ENCODE results near the gene HDHD5.

The HDHD5 gene

DNA sequence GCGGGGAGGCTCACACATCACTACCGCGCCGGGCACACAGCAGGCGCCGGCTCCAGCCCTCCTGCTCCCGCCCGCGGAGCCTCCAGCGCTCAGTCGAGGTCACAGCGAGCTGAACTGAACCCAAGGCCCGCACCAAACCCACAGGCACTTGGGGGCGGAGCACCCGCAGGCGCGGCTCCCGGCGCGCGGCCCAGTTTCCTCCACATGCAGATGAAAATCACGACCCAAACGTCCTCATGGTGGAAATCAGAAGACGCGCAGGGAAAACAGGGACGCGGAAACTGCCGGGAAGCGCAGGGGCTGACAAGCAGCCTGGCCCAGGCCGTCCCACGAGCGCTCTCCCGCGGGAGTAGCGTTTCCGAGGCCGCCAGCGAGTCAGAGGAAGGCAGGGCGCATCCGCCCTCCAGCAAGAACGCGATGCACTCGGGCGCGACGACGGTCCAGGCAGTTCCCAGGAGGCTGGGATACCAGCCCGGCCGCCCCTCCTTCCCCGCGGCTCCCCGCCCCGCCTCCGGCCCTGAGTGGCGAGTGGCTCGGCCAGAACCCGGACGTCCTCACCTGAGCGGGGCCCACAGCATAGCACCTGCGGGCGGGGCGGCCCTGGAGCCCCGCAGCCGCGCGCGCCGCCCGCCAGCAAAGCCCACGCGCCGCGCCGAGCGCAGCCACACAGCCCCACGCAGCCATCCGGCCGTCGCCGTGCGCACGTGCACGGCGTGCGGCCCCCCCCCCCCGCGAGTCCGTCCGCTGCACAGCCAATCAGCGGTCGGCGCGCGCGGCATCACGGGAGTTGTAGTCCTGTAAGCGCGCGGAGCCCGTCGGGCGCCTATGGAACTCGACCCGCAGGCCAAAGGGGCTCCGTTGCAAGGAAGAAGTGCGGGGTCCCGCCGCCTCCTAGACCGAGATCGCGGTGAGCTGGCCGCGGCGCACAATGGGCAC is at the start of gene HDHD5:
TSS of gene HDHD5 (minus strand) at position 710 of the 936 bp plus-strand sequence. CDS start at position 684, 26 bp downstream.
- peak; percentile 91 for DNase-seq

DNA sequence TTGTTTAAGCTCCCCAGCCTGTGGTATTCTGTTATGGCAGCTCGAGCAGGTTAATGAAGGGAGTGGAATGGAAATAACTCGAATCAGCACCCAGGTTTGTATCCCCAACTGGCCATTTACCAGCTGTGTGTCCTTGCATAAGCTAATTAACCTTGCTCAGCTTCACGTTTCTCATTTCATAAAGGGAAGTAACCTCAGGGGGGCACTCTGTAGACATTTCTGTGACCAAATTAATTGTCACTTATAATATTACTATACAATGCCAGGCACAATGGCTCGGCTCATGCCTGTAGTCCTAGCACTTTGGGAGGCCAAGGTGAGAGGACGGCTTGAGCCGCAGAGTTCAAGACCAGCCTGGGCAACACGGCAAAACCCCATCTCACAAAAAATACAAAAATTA is 46.4 kb upstream of the HDHD5 start:
- no peak for DNase-seq

DNA sequence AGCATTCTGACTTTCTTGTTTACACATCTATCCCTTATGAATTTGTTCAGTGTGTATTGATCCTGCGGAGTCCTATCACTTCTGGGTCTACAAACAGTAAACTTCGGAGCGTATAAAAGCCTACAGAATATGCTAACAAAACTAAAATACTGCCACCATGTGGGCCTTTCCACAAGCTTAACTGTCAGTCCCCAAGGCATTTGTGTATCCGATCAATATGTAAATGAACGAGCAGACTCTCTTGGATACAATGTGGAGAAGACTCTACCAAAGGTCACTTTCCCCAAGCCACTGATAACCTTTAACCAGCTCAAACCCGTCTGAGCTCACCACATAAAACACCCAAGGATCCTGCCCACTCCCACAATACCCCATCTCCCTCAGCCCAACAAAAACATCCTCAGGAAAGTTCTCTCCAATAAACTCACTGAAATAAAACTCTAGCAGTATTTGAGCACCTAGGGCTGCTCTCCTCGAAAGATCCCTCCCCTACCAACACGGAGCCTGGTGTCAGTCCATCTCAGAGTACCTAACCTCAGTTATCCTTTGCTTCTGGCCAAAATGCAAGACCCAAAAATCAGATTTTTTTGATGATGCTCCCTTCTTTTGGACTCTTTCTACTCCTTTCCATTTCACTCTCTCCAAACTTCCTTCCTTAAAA is 42.3 kb upstream of the HDHD5 start:
- DNase-seq: no peak

DNA sequence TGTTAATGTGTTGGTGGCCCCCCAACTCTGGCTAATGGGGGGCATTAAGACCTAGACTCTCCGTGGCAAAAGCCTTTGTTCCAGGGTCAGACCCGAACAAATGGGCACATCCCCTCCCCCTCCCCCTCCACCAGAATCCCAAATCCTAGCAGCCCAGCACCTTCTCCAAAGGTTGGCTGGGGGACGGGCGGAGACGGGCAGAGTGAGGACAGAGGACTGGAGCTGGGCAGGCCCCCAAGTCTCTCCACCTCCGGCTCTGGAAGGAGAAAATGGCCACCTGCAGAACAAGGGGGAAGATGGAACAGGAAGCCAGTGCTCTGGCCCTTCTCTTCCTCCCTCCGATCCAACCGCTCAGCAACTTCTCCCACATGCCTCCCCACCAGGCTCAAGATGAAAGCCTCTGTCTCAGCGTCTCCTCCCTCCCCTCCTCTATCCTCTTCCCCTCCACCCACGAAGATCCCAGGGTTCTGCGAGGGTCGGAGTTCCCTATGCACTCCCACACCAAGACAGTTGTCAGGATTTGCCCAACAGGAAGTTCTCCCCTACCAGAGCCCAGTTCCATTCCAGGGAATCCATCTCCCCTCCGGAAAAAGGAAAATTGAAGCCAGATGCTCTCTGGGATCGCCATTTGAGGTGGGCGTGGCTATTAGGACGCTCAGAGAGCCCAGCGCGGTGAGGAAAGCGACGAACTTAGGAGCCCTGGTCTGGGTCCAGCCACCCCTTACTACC is 40.1 kb upstream of the HDHD5 start:
- DNase-seq: no peak

DNA sequence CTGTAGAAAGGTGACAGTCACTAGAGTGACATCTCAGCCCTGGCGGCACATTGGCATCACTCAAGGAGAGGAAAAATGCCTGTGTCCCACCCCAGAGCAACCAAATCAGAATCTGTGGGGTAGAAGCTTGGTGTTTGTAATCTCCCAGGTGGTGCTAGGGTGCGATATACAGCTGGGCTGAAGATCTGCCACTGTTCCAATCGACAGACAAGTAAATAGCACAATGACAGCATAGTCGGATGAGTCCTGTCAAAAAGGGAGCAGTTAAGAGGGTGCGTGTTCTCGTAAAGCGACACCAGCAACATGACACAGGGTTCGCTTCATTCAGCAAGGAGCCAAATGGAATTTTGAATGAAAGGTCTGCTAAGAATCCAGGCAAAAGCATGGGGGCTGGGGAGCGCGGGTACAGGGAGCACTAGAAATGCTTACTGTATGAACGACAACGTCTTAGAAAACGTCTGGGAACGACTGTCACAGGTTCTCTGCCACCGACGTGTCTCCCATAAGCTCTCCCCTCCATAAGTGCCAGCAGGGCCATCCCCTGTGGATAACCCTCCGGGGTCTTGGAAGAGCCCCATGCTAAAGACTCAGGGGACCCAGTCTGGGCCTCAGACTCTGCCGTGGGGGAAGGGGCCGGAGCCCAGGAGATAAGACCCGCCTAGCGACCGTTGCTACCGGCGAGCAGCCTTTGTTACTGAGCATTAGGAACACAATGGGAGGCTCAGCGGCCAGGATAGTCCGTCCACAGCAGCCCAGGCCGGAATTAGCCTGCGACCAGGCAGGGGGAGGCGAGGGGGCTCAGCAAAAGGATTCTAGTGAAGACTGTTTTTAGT is 39.3 kb upstream of the HDHD5 start:
- no peak for DNase-seq

DNA sequence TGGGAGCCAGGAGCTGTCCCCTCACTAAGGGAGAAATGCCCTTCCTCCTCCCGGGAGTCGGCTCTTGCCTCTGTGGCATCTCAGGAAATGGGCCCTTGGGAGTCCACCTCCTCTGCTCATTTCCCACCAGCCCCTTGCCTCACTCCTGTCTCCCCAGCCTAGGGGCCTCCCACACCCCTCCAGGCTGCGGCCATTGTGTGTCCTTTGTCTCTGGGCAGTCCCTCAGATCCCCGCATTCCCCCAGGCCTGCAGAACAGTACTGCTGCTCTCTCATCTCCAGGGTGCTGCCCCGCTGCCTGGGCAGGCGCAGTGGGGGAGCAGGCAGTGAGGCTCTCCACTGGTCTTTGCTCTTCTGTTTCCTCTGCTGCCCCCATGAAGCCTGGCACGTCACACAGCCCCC is 35.1 kb upstream of the HDHD5 start:
- DNase-seq: no peak

DNA sequence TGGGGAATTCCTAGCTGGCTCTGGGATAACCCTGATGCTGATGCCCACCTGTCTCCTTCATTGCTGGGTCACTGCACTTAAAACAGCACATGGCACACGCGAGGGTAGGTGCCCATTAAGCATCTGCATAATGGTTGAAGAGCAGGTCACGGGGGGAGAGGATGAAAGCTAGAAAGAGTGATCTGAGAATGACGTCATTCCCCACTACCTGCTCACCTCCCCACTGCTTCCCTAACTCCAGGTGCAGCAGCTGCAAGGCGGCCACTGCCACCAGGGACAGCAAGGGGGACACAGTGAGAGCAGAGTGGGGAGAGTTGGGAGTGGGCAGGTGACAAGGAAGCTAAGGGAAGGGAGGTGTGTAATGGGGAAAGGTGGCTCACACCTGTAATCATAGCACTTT is 33.1 kb upstream of the HDHD5 start:
- DNase-seq: no peak

DNA sequence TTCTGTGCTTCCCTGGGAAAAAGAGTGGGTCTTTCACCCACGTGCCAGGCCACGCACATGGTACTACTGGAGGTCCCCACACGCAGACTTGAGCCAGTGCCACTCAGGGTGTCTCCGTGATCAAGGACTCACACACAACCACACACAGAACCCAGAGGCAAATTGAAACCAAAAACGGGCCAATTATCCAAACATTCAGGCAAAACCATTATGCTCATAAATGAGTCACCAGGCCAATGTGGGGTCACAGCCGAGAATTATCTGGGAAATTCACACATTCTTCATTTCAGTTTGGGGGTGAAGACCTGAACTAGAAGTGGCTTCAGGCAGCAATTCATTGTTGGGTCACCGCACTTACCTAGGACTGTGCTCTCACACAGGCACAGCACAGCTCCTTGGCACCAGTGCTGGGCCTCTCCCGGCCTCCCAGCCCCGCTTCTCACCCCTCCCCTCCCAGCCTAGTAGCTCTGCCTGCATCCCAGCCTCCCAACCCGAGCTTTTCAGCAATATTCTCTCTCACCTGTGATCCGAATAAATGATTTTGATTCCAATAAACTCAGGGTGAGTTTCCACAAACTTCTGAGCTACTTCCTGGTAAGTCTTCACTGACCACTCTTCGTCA is 32.2 kb upstream of the HDHD5 start:
- DNase-seq: no peak

DNA sequence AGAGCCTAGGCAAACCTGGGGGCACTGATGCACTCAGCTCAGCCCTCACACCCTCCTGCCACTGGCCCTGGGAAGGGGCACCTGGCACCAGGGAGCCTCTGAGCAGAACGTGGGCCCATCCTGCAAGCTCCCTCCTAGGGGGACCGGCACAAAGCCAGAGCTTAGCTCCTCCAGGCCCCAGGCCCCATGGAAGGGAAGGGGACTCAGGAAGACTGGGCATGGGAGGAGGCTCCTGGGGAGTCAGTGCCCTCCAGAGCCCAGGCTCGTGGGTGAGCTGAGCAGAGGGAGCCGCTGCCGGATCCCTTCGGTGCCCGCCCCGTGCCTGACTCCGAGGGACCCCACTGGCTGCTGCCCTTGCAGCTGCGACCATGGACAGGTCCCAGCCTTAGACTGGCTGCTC is 31.6 kb upstream of the HDHD5 start:
- no peak for DNase-seq

DNA sequence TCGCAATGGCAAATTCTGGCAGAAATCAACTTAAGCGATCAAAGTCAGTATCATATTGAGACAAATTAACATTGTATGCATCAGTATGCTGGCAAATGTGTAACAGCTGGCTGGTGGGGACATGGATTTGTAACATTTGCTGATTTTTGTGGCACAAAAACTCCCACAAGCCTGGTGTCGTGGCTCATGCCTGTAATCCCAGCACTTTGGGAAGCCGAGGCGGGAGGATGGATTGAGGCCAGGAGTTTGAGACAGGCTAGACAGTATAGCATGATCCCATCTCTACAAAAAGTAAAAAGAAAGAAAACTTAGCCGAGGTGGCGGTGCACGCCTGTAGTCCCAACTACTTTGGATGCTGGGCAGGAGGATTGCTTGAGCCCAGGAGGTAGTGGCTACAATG is 17.6 kb upstream of the HDHD5 start:
- DNase-seq: no peak

DNA sequence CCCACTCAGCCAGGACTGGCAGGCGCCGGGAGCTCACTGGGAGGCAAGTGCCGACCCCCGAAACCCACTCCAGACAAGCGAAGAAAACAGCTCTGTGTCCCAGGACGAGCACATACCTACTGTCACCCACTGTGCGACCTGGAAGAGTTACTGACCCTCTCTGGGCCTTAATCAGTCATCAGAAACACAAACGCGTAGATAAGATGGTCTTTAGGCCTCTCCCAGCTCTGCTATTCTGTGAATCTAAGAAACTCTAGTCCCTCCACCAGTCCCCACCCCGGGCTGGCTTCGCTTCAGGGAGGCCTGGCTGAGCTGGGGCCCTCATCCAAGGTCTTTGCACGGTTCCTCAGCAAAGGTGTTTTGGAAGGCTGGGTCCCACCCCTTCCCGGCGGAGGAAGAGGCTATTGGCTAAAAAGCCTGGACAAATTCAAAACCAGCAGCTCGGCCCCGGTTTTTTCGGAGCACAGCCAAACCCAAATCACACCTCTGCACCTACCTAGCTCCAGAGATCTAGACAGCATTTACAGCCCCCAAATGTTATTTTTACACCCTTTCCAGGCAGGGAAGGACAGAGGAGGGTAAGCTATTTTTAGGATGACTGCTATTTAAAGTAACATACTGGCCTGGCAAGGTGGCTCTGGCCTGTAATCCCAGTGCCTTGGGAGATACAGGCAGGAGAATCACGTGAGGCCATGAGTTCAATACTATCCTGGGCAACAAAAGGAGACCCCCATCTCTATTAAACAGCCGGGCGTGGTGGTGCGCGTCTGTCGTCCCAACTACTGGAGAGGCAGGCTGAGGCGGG is 13.2 kb upstream of the HDHD5 start:
- DNase-seq: peak; percentile 3

DNA sequence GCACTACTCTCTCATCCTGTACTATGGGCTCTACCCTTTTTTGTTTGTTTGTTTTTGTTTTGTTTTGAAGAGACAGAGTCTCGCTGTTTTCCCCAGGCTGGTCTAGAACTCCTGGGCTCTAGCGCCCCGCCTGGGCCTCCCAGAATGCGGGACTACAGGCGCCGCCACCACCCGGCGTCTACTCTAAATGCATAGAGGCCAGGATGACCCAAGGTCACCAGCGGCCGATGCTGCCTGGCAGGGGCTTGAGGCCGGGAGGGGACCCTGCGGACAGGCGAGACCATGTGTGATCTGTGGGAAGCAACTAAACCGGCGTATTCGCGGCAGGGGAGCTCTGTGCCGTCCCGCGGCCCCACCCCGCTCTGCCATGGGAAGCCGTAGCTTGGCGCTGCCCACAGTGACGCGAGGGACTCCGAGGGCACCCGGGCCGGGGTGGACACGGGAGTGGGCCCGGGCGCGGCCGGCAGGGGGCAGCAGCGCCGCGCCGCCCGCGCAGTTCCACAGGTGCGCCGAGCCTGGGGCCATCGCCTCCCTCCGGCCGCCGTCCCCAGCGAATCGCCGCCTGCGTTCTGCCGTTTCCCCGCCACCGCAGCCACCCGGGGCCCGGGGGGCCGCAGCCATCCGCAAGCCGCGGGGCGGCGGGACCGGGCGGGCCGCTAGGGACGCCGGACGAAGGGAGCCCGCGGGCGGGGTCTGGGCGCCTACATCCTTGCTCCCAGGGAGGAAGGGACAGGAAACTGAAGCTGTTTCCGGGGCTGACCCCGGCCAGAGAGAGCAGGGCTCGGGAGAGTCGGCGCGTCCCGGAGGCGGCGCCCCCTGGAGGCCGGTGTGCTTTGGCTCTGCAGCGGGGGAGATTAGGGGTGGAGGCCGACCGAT is 12.3 kb upstream of the HDHD5 start:
- peak; percentile 84 for DNase-seq

DNA sequence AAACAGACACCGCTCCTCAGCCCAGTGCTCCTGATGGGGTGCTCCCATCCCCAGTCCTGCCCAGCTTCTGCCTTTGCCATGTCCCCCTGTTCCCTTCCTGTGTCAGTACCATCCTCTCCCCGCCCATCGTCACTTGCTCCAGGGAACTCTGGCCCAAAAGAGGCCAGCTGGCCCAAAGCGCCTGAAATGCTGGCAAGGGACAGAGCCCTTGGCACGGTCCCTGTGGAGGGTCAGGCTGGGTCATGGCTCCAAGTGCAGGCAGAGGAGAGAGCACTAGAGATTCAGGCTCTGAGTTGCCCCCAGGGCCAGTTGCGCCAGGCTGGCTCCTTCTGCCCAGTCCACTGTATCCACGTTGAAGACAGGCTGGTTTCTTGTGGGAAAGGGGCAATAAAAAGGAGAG is 8.4 kb upstream of the HDHD5 start:
- DNase-seq: no peak

DNA sequence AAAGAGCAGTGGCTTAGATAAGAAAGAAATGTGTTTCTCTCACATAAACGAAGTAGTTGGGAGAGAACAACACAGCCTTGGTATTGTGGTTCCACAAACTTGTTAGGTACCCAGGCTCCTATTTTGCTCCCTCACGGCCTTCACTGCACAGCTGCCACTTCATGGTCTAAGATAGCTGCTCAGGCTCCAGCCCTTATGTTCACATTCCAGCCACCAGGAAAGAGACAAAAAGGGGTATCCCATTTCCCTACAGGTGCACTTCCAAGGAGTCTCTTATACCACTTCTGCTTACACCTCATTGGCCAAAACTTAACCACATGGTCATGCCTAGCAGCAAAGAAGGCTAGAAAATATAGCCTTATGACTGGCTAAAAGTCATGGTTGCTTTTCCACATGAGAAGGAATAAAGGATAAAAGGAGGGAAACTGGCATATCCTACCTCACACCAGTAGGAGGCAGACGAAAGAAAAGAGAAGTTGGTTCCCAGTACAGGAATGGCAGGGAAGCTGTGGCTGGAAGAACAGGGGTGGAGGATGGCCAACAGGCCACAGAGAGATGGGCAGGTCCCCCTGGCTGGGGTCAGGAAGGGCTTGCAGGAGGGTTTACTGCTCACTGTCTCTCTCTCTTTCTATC is 5.4 kb upstream of the HDHD5 start:
- DNase-seq: no peak

DNA sequence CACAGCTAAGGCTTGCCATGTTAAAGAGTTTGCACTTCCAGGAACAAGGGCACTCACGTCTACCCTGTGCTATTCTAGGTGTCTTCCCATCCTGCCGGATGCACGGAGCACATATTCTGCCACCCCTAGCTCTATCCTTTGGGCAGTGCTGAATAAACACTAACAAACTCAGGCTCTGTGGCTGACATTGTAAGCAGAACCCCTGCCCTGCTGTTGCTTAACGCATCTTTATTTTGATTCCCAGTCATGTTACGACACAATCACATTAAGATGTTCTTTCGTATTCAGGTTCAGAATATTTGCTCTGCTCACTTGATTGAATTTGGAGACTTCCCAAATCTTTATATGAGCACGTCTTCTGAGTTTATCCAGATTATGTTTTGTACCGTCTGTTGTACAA is 3.7 kb upstream of the HDHD5 start:
- no peak for DNase-seq

DNA sequence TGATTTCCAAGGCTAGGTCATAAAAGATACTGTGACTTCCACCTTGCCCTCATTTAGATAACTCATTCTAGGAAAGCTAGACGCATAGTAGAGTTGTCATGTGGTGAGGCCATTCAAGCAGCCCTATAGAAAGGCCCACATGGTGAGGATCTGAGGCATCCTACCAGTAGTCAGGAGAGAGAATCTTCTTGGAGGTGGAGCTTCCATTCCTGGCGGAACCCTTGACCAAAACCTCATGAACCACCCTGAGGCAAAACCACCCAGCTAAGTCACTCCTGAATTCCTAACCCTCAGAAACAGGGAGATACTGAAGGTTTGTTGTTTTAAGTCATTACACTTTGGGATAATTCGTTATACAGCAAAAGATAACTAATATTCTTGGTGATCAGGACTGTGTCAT is 2.9 kb upstream of the HDHD5 start:
- DNase-seq: no peak

DNA sequence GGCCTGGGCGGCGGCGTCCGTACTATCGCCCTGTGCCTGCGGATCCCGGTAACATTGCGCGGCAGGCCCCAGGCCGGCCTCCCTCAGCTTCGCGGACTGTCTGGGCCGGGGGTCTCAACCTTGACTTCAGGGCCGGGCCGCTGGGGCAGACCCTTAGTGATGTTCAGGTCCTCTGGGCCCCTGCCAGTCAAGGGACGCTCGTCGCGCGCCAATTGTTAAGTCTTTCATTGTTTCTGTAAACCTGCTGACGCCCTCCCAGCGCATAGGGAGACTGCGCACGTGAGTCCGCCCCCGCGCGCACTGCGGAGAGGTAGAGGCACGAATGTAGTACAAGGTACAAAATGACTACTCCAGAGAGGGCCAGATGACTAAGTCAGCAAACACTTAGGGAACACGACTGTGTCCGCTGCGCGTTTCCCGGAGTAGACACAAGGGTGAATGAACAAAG is 451 bp upstream of the HDHD5 start:
- DNase-seq: peak; percentile 76

DNA sequence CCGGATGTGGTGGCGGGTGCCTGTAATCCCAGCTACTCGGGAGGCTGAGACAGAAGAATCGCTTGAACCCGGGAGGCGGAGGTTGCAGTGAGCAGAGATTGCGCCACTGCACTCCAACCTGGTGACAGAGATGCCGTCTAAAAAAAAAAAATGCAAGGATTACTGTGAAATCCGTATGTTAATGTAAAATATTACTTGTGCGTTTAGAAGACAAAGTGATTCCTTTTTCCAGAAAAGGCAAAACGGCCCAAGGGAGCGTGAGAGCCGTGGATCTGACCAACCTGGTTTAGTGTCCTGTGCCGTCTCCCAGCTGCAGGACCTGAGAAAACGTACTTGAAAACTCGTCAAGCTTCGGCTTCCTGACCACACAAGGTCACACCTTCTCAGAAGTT is 905 bp downstream of the HDHD5 start:
- DNase-seq: no peak

DNA sequence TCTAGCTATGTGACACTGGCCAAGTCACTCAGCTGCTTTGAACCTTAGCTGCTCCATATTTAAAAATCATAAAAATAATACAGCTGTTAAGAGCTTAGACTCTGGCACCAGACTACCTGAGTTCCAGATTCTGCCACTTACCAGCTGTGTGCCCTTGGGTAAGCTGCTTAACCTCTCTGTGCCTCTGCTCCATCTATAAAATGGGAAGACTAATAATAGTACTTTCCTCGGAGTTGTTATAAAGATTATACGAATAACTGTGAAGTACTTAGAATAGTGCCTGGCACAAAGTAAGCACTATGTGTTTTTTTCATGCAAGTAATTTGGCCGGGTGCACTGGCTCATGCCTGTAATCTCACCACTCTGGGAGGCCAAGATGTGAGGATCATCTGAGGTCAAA is 1.4 kb downstream of the HDHD5 start:
- DNase-seq: no peak

DNA sequence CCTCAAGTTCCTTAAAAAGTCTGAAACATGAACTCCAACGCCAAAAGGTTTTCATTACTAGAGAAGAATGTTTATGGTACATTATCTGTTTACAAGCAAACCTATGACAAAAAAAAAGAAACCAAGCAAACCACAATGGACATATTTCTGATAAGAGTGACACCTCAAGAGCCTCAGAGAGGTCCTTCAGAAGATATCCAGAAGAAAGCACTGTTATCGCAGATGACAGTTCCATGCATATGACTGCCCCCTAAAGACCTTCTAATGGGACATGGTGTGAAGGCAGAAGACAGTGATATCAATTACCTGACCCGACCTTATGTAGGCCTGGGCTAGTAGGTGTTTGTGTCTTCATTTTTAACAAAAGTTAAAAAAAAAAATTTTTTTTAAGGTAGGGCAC is 3.1 kb downstream of the HDHD5 start:
- DNase-seq: no peak

Data from activated naive CD4-positive, alpha-beta T cell treated with Interleukin-2 at 50 U/mL for 16 hours (primary cell).